ENCODE data around the gene FNTB. TPM values are rescaled to one million over a fixed set of nuclear protein-coding genes. Genes with fewer than 3 reads are reported as not detected.

The FNTB gene
- total and polyA plus RNA-seq, 2 of the 8 experiments (the other 6 are each of a cell fraction or from before 2014, with no cell fraction given): 16.0 to 20.7 TPM

DNA sequence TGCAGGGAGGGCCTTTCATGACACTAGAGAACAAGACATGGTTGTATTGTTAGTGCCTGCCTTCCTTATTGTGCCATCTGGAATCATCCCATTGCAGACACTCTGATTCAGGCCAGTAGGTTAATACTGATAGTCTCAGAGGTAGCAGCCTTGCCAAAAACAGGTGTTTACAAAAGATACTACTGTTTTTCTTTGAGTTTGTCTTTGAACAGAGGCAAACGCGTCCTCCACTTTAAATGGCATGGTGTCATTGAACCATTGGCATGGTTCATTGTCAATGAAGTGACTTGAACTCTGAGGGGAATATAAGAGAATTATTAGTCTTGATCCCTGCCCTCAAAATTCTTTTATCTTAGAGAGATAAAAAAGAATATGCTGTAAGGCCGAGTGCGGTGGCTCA, 4.2 kb downstream of the FNTB start:
- FAIRE-seq (no peak), DNase-seq (ENCODE audit: low read depth in 1 of 2, low spot score in 2 of 2) (no peak)
- H3K9me3 ChIP-seq (ENCODE audit: insufficient read depth in 2 of 2, low read depth in 1 of 2, low read length in 1 of 2): no peaks in the 10 kb centered on the region
- H4K20me1 ChIP-seq (replicated peaks in 1 of 2; ENCODE audit: control insufficient read depth in 1 of 2, insufficient read depth in 2 of 2, low read length in 2 of 2): no peaks in the 10 kb centered on the region
- ChIA-PET CTCF (ENCODE audit: partially characterized antibody) (interaction anchor here (0.9 kb wide), 1 partner anchor 28 kb away, joined by 4 read pairs; no protein-coding TSS in a partner anchor), POLR2A (ENCODE audit: partially characterized antibody) (interaction anchor here (1.0 to 2.5 kb wide), 2 partner anchors 9 to 21 kb away, joined by 3 to 7 read pairs; no protein-coding TSS in a partner anchor)
- no peak overlapping the region for H3K4me2 ChIP-seq (ENCODE audit: insufficient read depth in 1 of 2, low read depth in 2 of 2, low read length in 2 of 2)
- no peak overlapping the region for H2BK12ac ChIP-seq (ENCODE audit: low read depth, low read length)
- no peak overlapping the region for H2BK5ac ChIP-seq (ENCODE audit: low read depth, low read length)
- 98% methylated on average over 4 of the region's 4 CpGs; no CpG with 5 or more reads in 1 of the 2 experiments for WGBS, 2 experiments (ENCODE audit: extremely low coverage in 1 of 2, insufficient coverage in 1 of 2, insufficient read length in 1 of 2, insufficient replicate concordance in 2 of 2, low coverage in 1 of 2, low lambda C conversion rate in 2 of 2, missing lambda C conversion rate in 1 of 2)
- no peak overlapping the region for H2BK20ac ChIP-seq (ENCODE audit: low read length)
- no peak overlapping the region for H2BK120ac ChIP-seq (replicated peaks; ENCODE audit: low read depth, low read length)
- H3K27ac ChIP-seq (ENCODE audit: low read depth, low read length): no peak overlapping the region
- no peak overlapping the region for H3K4ac ChIP-seq (replicated peaks; ENCODE audit: insufficient read length, low read depth, low read length)
- H3K4me1 ChIP-seq (replicated peaks in 1 of 4; ENCODE audit: control insufficient read depth in 3 of 4, insufficient read depth in 4 of 4, low read length in 3 of 4): no peaks in the 10 kb centered on the region; a peak in 1 of 7 replicates
- no peak overlapping the region for H3K4me3 ChIP-seq (ENCODE audit: extremely low read depth in 1 of 4, insufficient read depth in 2 of 4, low read depth in 3 of 4, low read length in 4 of 4)
- H3K36me3 ChIP-seq (ENCODE audit: control insufficient read depth in 2 of 4, insufficient read depth in 4 of 4, low read length in 3 of 4): no peaks in the 10 kb centered on the region
- no peak overlapping the region for H3K14ac ChIP-seq (ENCODE audit: insufficient read length)
- H3K79me2 ChIP-seq (ENCODE audit: control insufficient read depth in 1 of 2, insufficient read depth in 2 of 2, low read length in 2 of 2): peaks cover 0 to 21% of the 10 kb centered on the region in 2 experiments; a peak in 2 of 4 replicates
- no peak overlapping the region for H2AFZ ChIP-seq (ENCODE audit: low read length)
- H3K23me2 ChIP-seq (ENCODE audit: low read depth, low read length): peaks cover 4% of the 10 kb centered on the region; the same call in 1 of the 2 replicates
- no peak overlapping the region for H2AK5ac ChIP-seq (ENCODE audit: low read depth, low read length)
- no peak overlapping the region for H3K23ac ChIP-seq (ENCODE audit: insufficient read length)
- H3K27me3 ChIP-seq (replicated peaks in 1 of 4; ENCODE audit: control insufficient read depth in 3 of 4, extremely low read depth in 1 of 4, insufficient read depth in 3 of 4, low read length in 3 of 4): no peaks in the 10 kb centered on the region; a peak in 1 of 7 replicates
- 0 out of 2 replicates have a peak, but pooled peaks cover 2% of the 10 kb centered on the region for H3K79me1 ChIP-seq (ENCODE audit: low read depth, low read length)
- no peak overlapping the region for H3K18ac ChIP-seq (ENCODE audit: extremely low read depth, low read length)
- no peak overlapping the region for H4K8ac ChIP-seq (ENCODE audit: extremely low read depth, insufficient read depth, low read length)
- H2BK15ac ChIP-seq (ENCODE audit: low read length): no peak overlapping the region
- no peak overlapping the region for H4K91ac ChIP-seq (replicated peaks; ENCODE audit: insufficient read length, low read length)
- no peak overlapping the region for H3K56ac ChIP-seq (replicated peaks; ENCODE audit: insufficient read length, low read depth, low read length)
- TF ChIP-seq BACH1 (IDR thresholded peaks at IDR 0.05; ENCODE audit: low read length): no peak
- TF ChIP-seq SIRT6 (IDR thresholded peaks at IDR 0.05; ENCODE audit: low read length): no peak
- TF ChIP-seq FOSL1 (IDR thresholded peaks at IDR 0.05; ENCODE audit: insufficient read depth, low read depth, low read length): no peak
- TF ChIP-seq CBX8 (IDR thresholded peaks at IDR 0.05; ENCODE audit: borderline replicate concordance, low read depth, low read length): no peak
- H3K9ac ChIP-seq (replicated peaks in 1 of 4; ENCODE audit: extremely low read depth in 1 of 4, low read depth in 3 of 4, low read length in 3 of 4): no peak overlapping the region
- no peak overlapping the region for H4K5ac ChIP-seq (ENCODE audit: insufficient read length, low read depth, low read length)
